HCT116 (cell line): ENCODE measurements around the gene NTRK3.

ENCODE experiments used
- EZH2phosphoT487 ChIP-seq: fragments of 200-600 bp; IDR thresholded peaks from 2 replicates; pipeline ENCODE4 v1.6.1; 2018; ENCODE audit warnings: antibody characterized with exemption, borderline replicate concordance
- JUND ChIP-seq: IDR thresholded peaks from 2 replicates; pipeline ENCODE4 v1.6.1; 2012
- POLR2A ChIP-seq: IDR thresholded peaks from 2 replicates; pipeline ENCODE4 v1.7.0; 2011; ENCODE audit warnings: borderline replicate concordance; ENCODE audit not compliant: insufficient read depth, insufficient read length; ENCODE audit errors: extremely low read depth
- SIN3A ChIP-seq: IDR thresholded peaks from 2 replicates; pipeline ENCODE4 v1.6.1; 2012; ENCODE audit warnings: low read depth
- TF ChIP-seq, protein P1 (sequence below), 3 experiments: fragments of 200-600 bp in 1 of 3; sonication (generic) in 1 of 3; IDR thresholded peaks in 2 of 3; conservative IDR thresholded peaks in 1 of 3; 2 replicates each; pipeline ENCODE4 v1.5.1; 2012 to 2017; ENCODE audit warnings: low read depth in 2 of 3, low read length in 2 of 3, antibody characterized with exemption in 1 of 3, borderline replicate concordance in 1 of 3, control low read depth in 1 of 3, mild to moderate bottlenecking in 1 of 3, mixed read lengths in 1 of 3, mixed run types in 1 of 3, moderate library complexity in 1 of 3; ENCODE audit not compliant: insufficient read depth in 1 of 3
- TF ChIP-seq, protein P2 (sequence below): IDR thresholded peaks from 2 replicates; pipeline ENCODE4 v1.6.1; 2012
- TF ChIP-seq, protein P3 (sequence below): IDR thresholded peaks from 2 replicates; pipeline ENCODE4 v1.6.1; 2012

DNA sequence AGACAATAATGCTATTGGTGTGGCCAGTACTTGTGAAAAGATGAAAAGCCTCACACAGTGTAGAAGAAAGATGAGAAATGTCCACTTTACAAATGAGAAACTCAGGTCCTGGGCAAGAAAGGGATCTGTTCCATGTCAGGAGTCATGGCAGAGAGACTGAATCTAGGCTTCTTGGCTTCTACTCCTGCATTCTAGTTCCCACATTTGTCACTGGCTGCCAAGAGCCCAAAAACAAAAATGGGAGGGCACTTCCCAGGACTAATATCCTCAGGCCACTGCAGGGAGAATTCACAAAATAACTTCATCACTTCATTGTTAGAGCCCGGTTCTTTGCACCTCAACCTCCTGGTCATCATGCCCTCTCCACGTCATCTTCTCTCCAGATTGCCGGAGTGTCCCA, 337.5 kb downstream of the NTRK3 start:
- TF ChIP-seq POLR2A (no peak), JUND (no peak), SIN3A (no peak), EZH2phosphoT487 (no peak)
- TF ChIP-seq, protein P1, sequence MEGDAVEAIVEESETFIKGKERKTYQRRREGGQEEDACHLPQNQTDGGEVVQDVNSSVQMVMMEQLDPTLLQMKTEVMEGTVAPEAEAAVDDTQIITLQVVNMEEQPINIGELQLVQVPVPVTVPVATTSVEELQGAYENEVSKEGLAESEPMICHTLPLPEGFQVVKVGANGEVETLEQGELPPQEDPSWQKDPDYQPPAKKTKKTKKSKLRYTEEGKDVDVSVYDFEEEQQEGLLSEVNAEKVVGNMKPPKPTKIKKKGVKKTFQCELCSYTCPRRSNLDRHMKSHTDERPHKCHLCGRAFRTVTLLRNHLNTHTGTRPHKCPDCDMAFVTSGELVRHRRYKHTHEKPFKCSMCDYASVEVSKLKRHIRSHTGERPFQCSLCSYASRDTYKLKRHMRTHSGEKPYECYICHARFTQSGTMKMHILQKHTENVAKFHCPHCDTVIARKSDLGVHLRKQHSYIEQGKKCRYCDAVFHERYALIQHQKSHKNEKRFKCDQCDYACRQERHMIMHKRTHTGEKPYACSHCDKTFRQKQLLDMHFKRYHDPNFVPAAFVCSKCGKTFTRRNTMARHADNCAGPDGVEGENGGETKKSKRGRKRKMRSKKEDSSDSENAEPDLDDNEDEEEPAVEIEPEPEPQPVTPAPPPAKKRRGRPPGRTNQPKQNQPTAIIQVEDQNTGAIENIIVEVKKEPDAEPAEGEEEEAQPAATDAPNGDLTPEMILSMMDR (IDR thresholded peaks at IDR 0.05 in 2 of 3, conservative IDR thresholded peaks at IDR 0.05 in 1 of 3; ENCODE audit: borderline replicate concordance in 1 of 3, insufficient read depth in 1 of 3, low read depth in 2 of 3, low read length in 2 of 3) = no peak
- TF ChIP-seq, protein P2, sequence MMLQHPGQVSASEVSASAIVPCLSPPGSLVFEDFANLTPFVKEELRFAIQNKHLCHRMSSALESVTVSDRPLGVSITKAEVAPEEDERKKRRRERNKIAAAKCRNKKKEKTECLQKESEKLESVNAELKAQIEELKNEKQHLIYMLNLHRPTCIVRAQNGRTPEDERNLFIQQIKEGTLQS = no peak
- TF ChIP-seq, protein P3, sequence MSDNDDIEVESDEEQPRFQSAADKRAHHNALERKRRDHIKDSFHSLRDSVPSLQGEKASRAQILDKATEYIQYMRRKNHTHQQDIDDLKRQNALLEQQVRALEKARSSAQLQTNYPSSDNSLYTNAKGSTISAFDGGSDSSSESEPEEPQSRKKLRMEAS = no peak
